Chondrocyte (in vitro differentiated cells): ENCODE results near the gene IL17B. TPM values are rescaled to one million over a fixed set of nuclear protein-coding genes. Genes with fewer than 3 reads are reported as not detected.
A peak's percentile ranks its signal among the peaks of the same experiment; 100 is the strongest.

Source experiments
- DNase-seq: peaks from one replicate; pipeline ENCODE4 v3.0.0; 2021; ENCODE audit warnings: mixed read lengths, low spot score
- H3K27ac Mint-ChIP-seq: one replicate; pipeline ENCODE4 v1.8.0; 2021; ENCODE audit warnings: mild to moderate bottlenecking, moderate library complexity, mixed read lengths; ENCODE audit not compliant: unreplicated experiment
- H3K27me3 Mint-ChIP-seq: 2 replicates; pipeline ENCODE4 v1.8.0; 2021; ENCODE audit warnings: low read depth, mixed read lengths
- H3K36me3 Mint-ChIP-seq: 2 replicates; pipeline ENCODE4 v1.8.0; 2021; ENCODE audit warnings: low read depth, mixed read lengths
- H3K4me1 Mint-ChIP-seq: 2 replicates; pipeline ENCODE4 v1.8.0; 2021; ENCODE audit warnings: low read depth, mild to moderate bottlenecking, mixed read lengths
- H3K4me3 Mint-ChIP-seq: one replicate; pipeline ENCODE4 v1.8.0; 2021; ENCODE audit warnings: mild to moderate bottlenecking, moderate library complexity, mixed read lengths; ENCODE audit not compliant: unreplicated experiment
- H3K9me3 Mint-ChIP-seq: 2 replicates; pipeline ENCODE4 v1.8.0; 2021; ENCODE audit warnings: low read depth, mixed read lengths
- CTCF ChIP-seq: fragments of 200-600 bp; sonication (generic); IDR thresholded peaks from 2 replicates; pipeline ENCODE4 v1.5.0; 2021; ENCODE audit warnings: antibody characterized with exemption, mild to moderate bottlenecking, moderate library complexity
- total RNA-seq: library from RNA; stranded (reverse); gene quantifications from 3 replicates; pipeline ENCODE4 v1.2.1, GENCODE V29; 2021

IL17B gene
- total RNA-seq, 1 donor from 2014 or later = 4.6 TPM

DNA sequence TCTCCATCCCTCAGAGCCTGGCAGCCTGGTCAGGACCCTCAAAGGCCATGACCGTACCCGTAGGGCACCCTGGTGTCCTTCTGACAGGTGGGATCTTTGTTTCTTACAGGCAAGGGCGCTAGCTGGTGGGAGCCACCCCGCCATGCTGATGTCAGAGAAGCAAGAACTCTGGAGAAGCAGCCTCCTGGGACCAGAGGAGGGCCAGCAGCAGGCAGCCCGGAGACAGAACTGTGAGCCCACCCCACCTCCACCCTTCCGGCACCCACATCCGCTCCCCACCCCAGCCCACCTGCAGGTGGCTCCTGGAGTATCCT, 42.2 kb upstream of the IL17B start:
- no peak for DNase-seq
- no peak for TF ChIP-seq CTCF
- Mint-ChIP-seq H3K27ac (peak overlapping the region; percentile 96), H3K4me1 (peaks cover 100% of the 10 kb centered on the region), H3K9me3 (no peaks in the 10 kb centered on the region), H3K4me3 (no peak overlapping the region), H3K36me3 (peaks cover 63% of the 10 kb centered on the region), H3K27me3 (no peaks in the 10 kb centered on the region)

GRCh38 chr5:149420545-149421371, 41.7 kb upstream of the IL17B start:
- H3K36me3 Mint-ChIP-seq = peaks cover 62% of the 10 kb centered on the region
- peak overlapping the region; percentile 96 for H3K27ac Mint-ChIP-seq
- H3K27me3 Mint-ChIP-seq = no peaks in the 10 kb centered on the region
- H3K4me1 Mint-ChIP-seq = peaks cover 100% of the 10 kb centered on the region
- no peak for TF ChIP-seq CTCF
- DNase-seq = no peak
- no peaks in the 10 kb centered on the region for H3K9me3 Mint-ChIP-seq
- H3K4me3 Mint-ChIP-seq = peak overlapping the region; percentile 28

GRCh38 chr5:149419859-149420544, 40.9 kb upstream of the IL17B start:
- no peak for DNase-seq
- Mint-ChIP-seq H3K27me3 (no peaks in the 10 kb centered on the region), H3K27ac (peak overlapping the region; percentile 96), H3K4me1 (peaks cover 100% of the 10 kb centered on the region), H3K9me3 (no peaks in the 10 kb centered on the region), H3K4me3 (peak overlapping the region; percentile 44), H3K36me3 (peaks cover 65% of the 10 kb centered on the region)
- TF ChIP-seq CTCF = no peak

- no peak for TF ChIP-seq CTCF
- H3K27me3 Mint-ChIP-seq = no peaks in the 10 kb centered on the region
- peaks cover 100% of the 10 kb centered on the region for H3K4me1 Mint-ChIP-seq
- DNase-seq = no peak
- no peaks in the 10 kb centered on the region for H3K9me3 Mint-ChIP-seq
- H3K4me3 Mint-ChIP-seq = peak overlapping the region; percentile 44
- H3K27ac Mint-ChIP-seq = peak overlapping the region; percentile 96
- peaks cover 65% of the 10 kb centered on the region for H3K36me3 Mint-ChIP-seq
Observed at GRCh38 chr5:149419532-149419858, 40.4 kb upstream of the IL17B start.

DNA sequence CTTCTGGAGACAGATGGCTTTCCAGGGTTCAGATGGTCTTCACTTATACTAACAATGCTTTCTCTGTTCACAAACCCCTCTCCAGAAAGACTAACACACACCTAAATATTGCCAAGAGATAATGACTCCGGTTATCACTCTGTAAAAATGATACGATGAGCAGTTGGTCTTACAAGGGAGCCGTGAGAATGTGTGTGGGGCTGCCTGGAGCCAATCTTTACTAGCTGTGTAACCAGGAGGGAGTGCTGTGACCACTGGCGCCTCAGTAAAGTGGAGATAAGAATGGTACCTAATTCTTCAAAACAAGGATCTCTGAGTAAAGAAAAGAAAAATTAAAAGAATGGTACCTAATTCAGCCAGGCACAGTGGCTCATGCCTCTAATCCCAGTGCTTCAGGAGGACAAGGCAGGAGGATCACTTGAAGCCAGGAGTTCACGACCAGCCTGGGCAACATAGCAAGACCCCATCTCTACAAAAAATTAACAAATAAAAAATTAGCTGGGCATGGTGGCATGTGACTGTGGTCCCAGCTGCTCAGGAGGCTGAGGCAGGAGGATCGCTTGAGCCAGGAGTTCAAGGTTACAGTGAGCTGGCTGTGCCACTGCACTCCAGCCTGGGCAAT, 39.9 kb upstream of the IL17B start:
- H3K27ac Mint-ChIP-seq = peak overlapping the region; percentile 96
- H3K9me3 Mint-ChIP-seq = no peaks in the 10 kb centered on the region
- peaks cover 66% of the 10 kb centered on the region for H3K36me3 Mint-ChIP-seq
- H3K4me1 Mint-ChIP-seq = peaks cover 100% of the 10 kb centered on the region
- no peak for DNase-seq
- H3K27me3 Mint-ChIP-seq = no peaks in the 10 kb centered on the region
- peak overlapping the region; percentile 44 for H3K4me3 Mint-ChIP-seq
- TF ChIP-seq CTCF = no peak
